ENCODE measurements around the gene ERBIN. TPM values are rescaled to one million over a fixed set of nuclear protein-coding genes. Genes with fewer than 3 reads are reported as not detected.
"Not testable (repeated sequence)": the region's sequence is repeated elsewhere in the genome, so short reads cannot be mapped to it uniquely, and the experiment has no call there.

ERBIN gene
- total RNA-seq, 1 donor from 2014 or later = 84.0 TPM

- DNase-seq (ENCODE audit: low spot score) = no peak
These were observed 41.1 kb downstream of the ERBIN start for GRCh38 chr5:65967288-65968066.

- no peak for DNase-seq (ENCODE audit: low spot score)
These were observed 43.4 kb downstream of the ERBIN start for GRCh38 chr5:65969539-65970393.

- DNase-seq (ENCODE audit: low spot score) = no peak
These were observed 44.3 kb downstream of the ERBIN start for GRCh38 chr5:65970481-65971367.

- no peak for DNase-seq (ENCODE audit: low spot score)
These were observed 45.3 kb downstream of the ERBIN start for GRCh38 chr5:65971643-65972042.

GRCh38 chr5:65972896-65973295, 46.5 kb downstream of the ERBIN start:
- not testable (repeated sequence) for DNase-seq (ENCODE audit: low spot score)

GRCh38 chr5:65978251-65978650, 51.9 kb downstream of the ERBIN start:
- DNase-seq (ENCODE audit: low spot score) = no peak

DNA sequence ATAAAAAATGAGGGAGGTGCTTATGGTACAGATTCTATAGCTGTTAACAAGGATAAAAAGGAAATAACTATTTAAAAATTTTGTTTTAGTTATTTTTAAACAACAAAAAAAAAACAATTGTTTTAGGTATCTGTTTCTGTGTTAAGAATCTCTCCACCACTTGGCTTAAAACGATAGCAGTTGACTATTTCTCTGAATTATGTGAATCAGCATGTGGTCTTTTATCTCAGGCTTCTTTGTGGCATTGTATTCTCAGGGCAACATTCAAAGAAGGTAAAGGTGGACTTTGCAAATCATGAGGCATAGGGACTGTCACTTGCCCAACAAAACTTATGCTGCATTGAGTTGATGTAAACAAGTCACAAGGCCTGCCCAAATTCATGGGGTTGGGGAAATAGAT, 55.2 kb downstream of the ERBIN start:
- no peak for DNase-seq (ENCODE audit: low spot score)

DNA sequence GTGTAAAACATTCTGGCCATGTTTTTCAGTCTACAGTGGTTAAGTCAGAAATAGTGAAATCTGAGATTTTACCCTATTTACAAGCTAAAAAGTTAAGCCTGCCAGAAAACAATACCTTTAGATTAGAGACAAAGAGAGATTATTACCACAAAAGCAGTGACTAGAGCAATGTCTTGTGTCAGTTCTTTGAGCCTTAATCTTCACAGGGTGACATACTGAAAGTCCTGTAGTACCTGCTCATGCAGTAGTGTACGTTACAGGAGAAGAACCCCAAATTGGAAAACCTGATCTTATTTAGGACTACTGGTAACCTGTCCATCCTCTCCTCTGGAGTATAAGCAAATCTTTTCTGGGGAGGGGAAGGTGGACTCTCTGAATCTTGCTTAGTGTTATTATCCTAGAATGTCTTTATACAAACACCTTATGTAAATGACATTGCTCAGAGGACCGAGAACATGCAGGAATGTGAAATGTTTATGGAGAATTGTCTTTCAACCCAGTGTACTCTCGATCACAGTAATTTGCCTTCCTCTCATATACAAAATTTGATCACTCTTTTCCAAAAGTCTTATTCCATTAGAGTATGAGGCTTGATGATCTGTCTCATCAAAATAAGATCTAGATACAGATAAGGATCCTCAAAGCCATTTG, 55.7 kb downstream of the ERBIN start:
- DNase-seq (ENCODE audit: low spot score) = no peak

GRCh38 chr5:65982635-65983034, 56.3 kb downstream of the ERBIN start:
- DNase-seq (ENCODE audit: low spot score) = no peak

GRCh38 chr5:65984098-65984885, 57.9 kb downstream of the ERBIN start:
- no peak for DNase-seq (ENCODE audit: low spot score)

GRCh38 chr5:65986050-65986451, 59.7 kb downstream of the ERBIN start:
- no peak for DNase-seq (ENCODE audit: low spot score)

DNA sequence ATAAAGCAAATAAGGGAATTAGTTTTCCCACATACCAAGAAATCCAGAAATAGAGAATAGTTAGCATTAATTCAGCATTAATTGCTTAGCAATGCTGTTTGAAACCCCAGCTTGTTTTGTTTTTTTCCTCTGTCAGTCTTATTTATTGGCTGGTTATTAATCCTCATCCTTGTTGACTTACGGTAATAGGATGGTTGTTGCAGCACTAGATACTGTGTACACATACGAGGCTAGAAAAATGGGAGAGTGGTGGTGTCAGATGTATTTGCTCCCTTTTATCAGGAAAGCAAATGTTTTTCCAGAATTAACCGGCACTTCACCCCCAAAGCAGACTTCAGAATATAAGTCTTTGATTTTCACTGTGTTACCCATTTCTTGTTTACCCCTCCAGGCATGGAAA, 60.4 kb downstream of the ERBIN start:
- DNase-seq (ENCODE audit: low spot score) = no peak

GRCh38 chr5:65987982-65988381, 61.6 kb downstream of the ERBIN start:
- DNase-seq (ENCODE audit: low spot score) = no peak

DNA sequence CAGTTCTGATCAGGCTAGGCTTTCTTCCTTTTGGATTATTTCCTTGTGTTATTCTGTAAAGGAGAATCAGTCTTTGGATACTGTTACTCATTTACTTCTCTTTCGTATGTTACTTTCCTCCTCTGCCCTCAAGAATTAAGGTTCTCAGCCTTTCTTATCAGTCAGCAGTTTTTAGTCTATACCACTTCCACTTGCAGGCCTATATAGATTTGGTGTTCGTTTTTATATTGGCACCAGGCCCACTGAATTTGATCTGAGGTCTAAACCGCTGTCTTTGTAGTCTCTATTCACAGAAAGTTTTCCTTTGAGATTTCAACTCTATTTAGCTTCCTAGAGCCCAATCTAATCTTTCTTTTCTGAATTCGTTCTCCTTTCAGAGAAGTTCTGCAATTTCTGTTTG, 62.8 kb downstream of the ERBIN start:
- DNase-seq (ENCODE audit: low spot score) = no peak

GRCh38 chr5:65992630-65993029, 66.3 kb downstream of the ERBIN start:
- no peak for DNase-seq (ENCODE audit: low spot score)

- DNase-seq (ENCODE audit: low spot score) = no peak
These were observed 67.9 kb downstream of the ERBIN start for GRCh38 chr5:65994117-65994786.

- DNase-seq (ENCODE audit: low spot score) = no peak
These were observed 72.8 kb downstream of the ERBIN start for GRCh38 chr5:65999061-65999723.

GRCh38 chr5:66001952-66002351, 75.6 kb downstream of the ERBIN start:
- DNase-seq (ENCODE audit: low spot score) = no peak

- DNase-seq (ENCODE audit: low spot score) = no peak
These were observed 76.0 kb downstream of the ERBIN start for GRCh38 chr5:66002415-66002814.

GRCh38 chr5:66004216-66004615, 77.8 kb downstream of the ERBIN start:
- no peak for DNase-seq (ENCODE audit: low spot score)

All from mucosa of gallbladder (tissue), 1 donor.